Measurements from ENCODE around the gene BLTP3A.

DNA sequence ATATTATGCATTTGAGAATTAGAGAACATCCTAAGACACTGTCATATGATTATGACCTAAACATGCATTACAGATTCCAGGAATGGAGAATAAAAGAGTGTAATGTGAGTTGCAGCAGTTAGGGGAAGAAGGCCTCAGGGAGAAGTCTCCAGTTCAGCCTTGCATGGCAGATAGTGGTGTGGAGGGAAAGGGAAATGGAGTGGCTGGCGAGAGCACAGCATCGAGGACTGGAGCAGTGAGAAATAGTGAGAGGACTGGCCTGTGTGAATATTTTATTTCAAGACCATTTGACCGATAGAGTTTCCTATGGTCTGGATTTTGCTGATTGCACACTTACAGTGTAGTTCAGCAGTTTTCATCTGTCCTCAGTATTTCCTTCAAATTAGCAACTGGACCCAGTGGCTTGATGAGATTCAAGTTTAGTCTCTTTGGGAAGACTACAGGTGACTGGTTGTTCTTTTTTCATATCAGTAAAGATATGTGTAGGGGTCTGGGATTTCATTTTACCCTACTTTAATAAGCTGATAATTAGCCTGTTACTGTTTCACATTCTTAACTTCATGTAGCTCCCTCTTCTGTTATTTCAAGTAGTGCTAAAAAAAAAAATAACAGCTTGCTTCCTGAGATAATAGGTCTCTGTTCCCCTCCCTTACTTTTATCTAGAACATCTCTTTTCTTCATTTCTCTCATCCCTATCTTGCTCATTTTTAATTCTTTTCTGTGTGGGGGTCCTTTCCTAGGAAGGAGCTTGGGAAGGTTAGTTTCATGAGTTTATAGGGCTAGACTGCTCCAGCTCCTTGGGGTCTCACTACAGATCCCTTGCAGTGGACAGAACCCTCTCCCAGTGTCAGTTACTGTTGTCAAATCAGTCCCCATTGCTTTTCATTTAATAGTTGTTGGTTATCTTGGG lies 27.9 kb downstream of the BLTP3A start:
- TF ChIP-seq EZH2 (IDR thresholded peaks at IDR 0.05; ENCODE audit: borderline replicate concordance, low read length), result no peak
- TF ChIP-seq, protein P1, sequence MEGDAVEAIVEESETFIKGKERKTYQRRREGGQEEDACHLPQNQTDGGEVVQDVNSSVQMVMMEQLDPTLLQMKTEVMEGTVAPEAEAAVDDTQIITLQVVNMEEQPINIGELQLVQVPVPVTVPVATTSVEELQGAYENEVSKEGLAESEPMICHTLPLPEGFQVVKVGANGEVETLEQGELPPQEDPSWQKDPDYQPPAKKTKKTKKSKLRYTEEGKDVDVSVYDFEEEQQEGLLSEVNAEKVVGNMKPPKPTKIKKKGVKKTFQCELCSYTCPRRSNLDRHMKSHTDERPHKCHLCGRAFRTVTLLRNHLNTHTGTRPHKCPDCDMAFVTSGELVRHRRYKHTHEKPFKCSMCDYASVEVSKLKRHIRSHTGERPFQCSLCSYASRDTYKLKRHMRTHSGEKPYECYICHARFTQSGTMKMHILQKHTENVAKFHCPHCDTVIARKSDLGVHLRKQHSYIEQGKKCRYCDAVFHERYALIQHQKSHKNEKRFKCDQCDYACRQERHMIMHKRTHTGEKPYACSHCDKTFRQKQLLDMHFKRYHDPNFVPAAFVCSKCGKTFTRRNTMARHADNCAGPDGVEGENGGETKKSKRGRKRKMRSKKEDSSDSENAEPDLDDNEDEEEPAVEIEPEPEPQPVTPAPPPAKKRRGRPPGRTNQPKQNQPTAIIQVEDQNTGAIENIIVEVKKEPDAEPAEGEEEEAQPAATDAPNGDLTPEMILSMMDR (conservative IDR thresholded peaks at IDR 0.05 in 1 of 2, IDR thresholded peaks at IDR 0.05 in 1 of 2; ENCODE audit: extremely low read depth in 1 of 2, insufficient read depth in 1 of 2, low read depth in 1 of 2, low read length in 2 of 2), result no peak
